Muscle layer of colon (tissue), 2 donors: Measurements from ENCODE around the gene ATF6.
"Not testable (repeated sequence)": the region's sequence is repeated elsewhere in the genome, so short reads cannot be mapped to it uniquely, and the experiment has no call there.

Experiments used
- H3K27ac ChIP-seq: one replicate; pipeline ENCODE4 v1.7.0; 2013; ENCODE audit warnings: low read depth, mild to moderate bottlenecking, low read length, moderate library complexity
- H3K27me3 ChIP-seq, 2 donors: one replicate each; pipeline ENCODE4 v1.7.0; 2013; ENCODE audit warnings: low read length in 2 of 2, mild to moderate bottlenecking in 2 of 2; ENCODE audit not compliant: insufficient read depth in 2 of 2, control insufficient read depth in 1 of 2
- H3K36me3 ChIP-seq: one replicate; pipeline ENCODE4 v1.7.0; 2013; ENCODE audit warnings: mild to moderate bottlenecking, low read length; ENCODE audit not compliant: insufficient read depth
- H3K4me1 ChIP-seq: one replicate; pipeline ENCODE4 v1.7.0; 2013; ENCODE audit warnings: mild to moderate bottlenecking, low read length; ENCODE audit not compliant: insufficient read depth
- H3K4me3 ChIP-seq, 2 donors: one replicate each; pipeline ENCODE4 v1.7.0; 2013; ENCODE audit warnings: low read length in 2 of 2, low read depth in 1 of 2, mild to moderate bottlenecking in 1 of 2, moderate library complexity in 1 of 2
- H3K9ac ChIP-seq: one replicate; pipeline ENCODE4 v1.7.0; 2013; ENCODE audit warnings: low read length
- H3K9me3 ChIP-seq: one replicate; pipeline ENCODE4 v1.7.0; 2013; ENCODE audit warnings: mild to moderate bottlenecking, low read length
- donor health status: abdominal sarcoma.
- donor health status: Adenocarcinoma of cecum.

Gene ATF6

GRCh38 chr1:161769673-161770045 lies 3.5 kb downstream of the ATF6 start:
- H3K4me1 ChIP-seq, result peaks cover 15% of the 10 kb centered on the region
- not testable (repeated sequence) for H3K9me3 ChIP-seq, H3K27me3 ChIP-seq, H3K4me3 ChIP-seq, H3K9ac ChIP-seq, H3K36me3 ChIP-seq, H3K27ac ChIP-seq

- Histone ChIP-seq H3K36me3 (no peaks in the 10 kb centered on the region), H3K9me3 (no peaks in the 10 kb centered on the region), H3K27ac (no peak overlapping the region), H3K4me3 (no peak overlapping the region), H3K9ac (no peak overlapping the region), H3K4me1 (peaks cover 15% of the 10 kb centered on the region), H3K27me3 (no peaks in the 10 kb centered on the region)
These were observed 4.1 kb downstream of the ATF6 start for GRCh38 chr1:161770250-161770649.

GRCh38 chr1:161771161-161771560 lies 5.0 kb downstream of the ATF6 start:
- no peak overlapping the region for H3K4me3 ChIP-seq
- peaks cover 15% of the 10 kb centered on the region for H3K4me1 ChIP-seq
- no peak overlapping the region for H3K27ac ChIP-seq
- no peaks in the 10 kb centered on the region for H3K36me3 ChIP-seq
- H3K9me3 ChIP-seq, result no peaks in the 10 kb centered on the region
- H3K9ac ChIP-seq, result no peak overlapping the region
- H3K27me3 ChIP-seq, result no peaks in the 10 kb centered on the region

GRCh38 chr1:161771973-161772372 lies 5.9 kb downstream of the ATF6 start:
- Histone ChIP-seq H3K27me3 (no peaks in the 10 kb centered on the region), H3K4me3 (no peak overlapping the region), H3K9ac (no peak overlapping the region), H3K36me3 (no peaks in the 10 kb centered on the region), H3K9me3 (no peaks in the 10 kb centered on the region), H3K4me1 (peaks cover 11% of the 10 kb centered on the region), H3K27ac (no peak overlapping the region)

- Histone ChIP-seq H3K27ac (no peak overlapping the region), H3K9me3 (no peaks in the 10 kb centered on the region), H3K27me3 (no peaks in the 10 kb centered on the region), H3K4me1 (peaks cover 7% of the 10 kb centered on the region), H3K4me3 (no peak overlapping the region), H3K36me3 (no peaks in the 10 kb centered on the region), H3K9ac (no peak overlapping the region)
These were observed 6.3 kb downstream of the ATF6 start for GRCh38 chr1:161772397-161772796.

- Histone ChIP-seq H3K27me3 (no peaks in the 10 kb centered on the region), H3K36me3 (no peaks in the 10 kb centered on the region), H3K27ac (no peak overlapping the region), H3K4me3 (no peak overlapping the region), H3K4me1 (no peaks in the 10 kb centered on the region), H3K9ac (no peak overlapping the region), H3K9me3 (no peaks in the 10 kb centered on the region)
These were observed 7.7 kb downstream of the ATF6 start for GRCh38 chr1:161773791-161774190.

GRCh38 chr1:161777261-161777660 lies 11.1 kb downstream of the ATF6 start:
- Histone ChIP-seq H3K9me3 (no peaks in the 10 kb centered on the region), H3K9ac (no peak overlapping the region), H3K36me3 (no peaks in the 10 kb centered on the region), H3K4me3 (no peak overlapping the region), H3K27ac (no peak overlapping the region), H3K27me3 (no peaks in the 10 kb centered on the region), H3K4me1 (no peaks in the 10 kb centered on the region)

GRCh38 chr1:161778522-161778921 lies 12.4 kb downstream of the ATF6 start:
- H3K27me3 ChIP-seq, result no peaks in the 10 kb centered on the region
- no peak overlapping the region for H3K9ac ChIP-seq
- H3K36me3 ChIP-seq, result peaks cover 4% of the 10 kb centered on the region
- H3K27ac ChIP-seq, result no peak overlapping the region
- H3K4me1 ChIP-seq, result no peaks in the 10 kb centered on the region
- no peaks in the 10 kb centered on the region for H3K9me3 ChIP-seq
- H3K4me3 ChIP-seq, result no peak overlapping the region

- no peaks in the 10 kb centered on the region for H3K9me3 ChIP-seq
- no peak overlapping the region for H3K4me3 ChIP-seq
- peaks cover 4% of the 10 kb centered on the region for H3K36me3 ChIP-seq
- no peaks in the 10 kb centered on the region for H3K27me3 ChIP-seq
- no peak overlapping the region for H3K27ac ChIP-seq
- H3K9ac ChIP-seq, result no peak overlapping the region
- H3K4me1 ChIP-seq, result no peaks in the 10 kb centered on the region
These were observed 13.3 kb downstream of the ATF6 start for GRCh38 chr1:161779393-161779792.

- Histone ChIP-seq H3K9me3 (no peaks in the 10 kb centered on the region), H3K27ac (no peak overlapping the region), H3K4me3 (no peak overlapping the region), H3K27me3 (no peaks in the 10 kb centered on the region), H3K4me1 (no peaks in the 10 kb centered on the region), H3K36me3 (peaks cover 12% of the 10 kb centered on the region), H3K9ac (no peak overlapping the region)
These were observed 15.9 kb downstream of the ATF6 start for GRCh38 chr1:161781995-161782394.

- no peak overlapping the region for H3K27ac ChIP-seq
- H3K27me3 ChIP-seq, result no peaks in the 10 kb centered on the region
- no peaks in the 10 kb centered on the region for H3K4me1 ChIP-seq
- H3K36me3 ChIP-seq, result peaks cover 12% of the 10 kb centered on the region
- no peaks in the 10 kb centered on the region for H3K9me3 ChIP-seq
- H3K9ac ChIP-seq, result no peak overlapping the region
- H3K4me3 ChIP-seq, result no peak overlapping the region
These were observed 16.8 kb downstream of the ATF6 start for GRCh38 chr1:161782886-161783285.

- Histone ChIP-seq H3K27ac (no peak overlapping the region), H3K4me3 (no peak overlapping the region), H3K4me1 (no peaks in the 10 kb centered on the region), H3K27me3 (no peaks in the 10 kb centered on the region), H3K36me3 (peaks cover 12% of the 10 kb centered on the region), H3K9me3 (no peaks in the 10 kb centered on the region), H3K9ac (no peak overlapping the region)
These were observed 18.8 kb downstream of the ATF6 start for GRCh38 chr1:161784968-161785367.
